Effector memory CD4-positive, alpha-beta T cell (primary cell): ENCODE results near the gene NTN3.

Experiments
- DNase-seq, 3 donors: peaks; one replicate each; pipeline ENCODE4 v3.0.0-alpha.2; 2020
- H3K27ac ChIP-seq: 2 replicates; pipeline ENCODE4 v1.7.0; 2013; ENCODE audit warnings: mild to moderate bottlenecking, low read length, moderate library complexity; ENCODE audit not compliant: insufficient read depth, poor library complexity, severe bottlenecking
- H3K27me3 ChIP-seq: replicated peaks from 2 replicates; pipeline ENCODE4 v1.7.0; 2013; ENCODE audit warnings: mild to moderate bottlenecking, low read length; ENCODE audit not compliant: insufficient read depth, control insufficient read depth, poor library complexity, severe bottlenecking
- H3K36me3 ChIP-seq: 2 replicates; pipeline ENCODE4 v1.7.0; 2013; ENCODE audit warnings: mild to moderate bottlenecking, low read length, moderate library complexity; ENCODE audit not compliant: control insufficient read depth, insufficient read depth
- H3K4me1 ChIP-seq: 2 replicates; pipeline ENCODE4 v1.7.0; 2013; ENCODE audit warnings: low read length, mild to moderate bottlenecking; ENCODE audit not compliant: control insufficient read depth, insufficient read depth, poor library complexity, severe bottlenecking
- H3K4me3 ChIP-seq: 2 replicates; pipeline ENCODE4 v1.7.0; 2013; ENCODE audit warnings: low read length, low read depth, mild to moderate bottlenecking; ENCODE audit not compliant: insufficient read depth, poor library complexity, severe bottlenecking
- H3K9me3 ChIP-seq: 2 replicates; pipeline ENCODE4 v1.7.0; 2013; ENCODE audit warnings: mild to moderate bottlenecking, low read length, moderate library complexity; ENCODE audit not compliant: control insufficient read depth
- total RNA-seq, 3 donors: gene quantifications; one replicate each; lab custom pipeline; 2026; lab: John Stamatoyannopoulos, UW

The NTN3 gene
- 0 reads per million in 3 donors for total RNA-seq

DNA sequence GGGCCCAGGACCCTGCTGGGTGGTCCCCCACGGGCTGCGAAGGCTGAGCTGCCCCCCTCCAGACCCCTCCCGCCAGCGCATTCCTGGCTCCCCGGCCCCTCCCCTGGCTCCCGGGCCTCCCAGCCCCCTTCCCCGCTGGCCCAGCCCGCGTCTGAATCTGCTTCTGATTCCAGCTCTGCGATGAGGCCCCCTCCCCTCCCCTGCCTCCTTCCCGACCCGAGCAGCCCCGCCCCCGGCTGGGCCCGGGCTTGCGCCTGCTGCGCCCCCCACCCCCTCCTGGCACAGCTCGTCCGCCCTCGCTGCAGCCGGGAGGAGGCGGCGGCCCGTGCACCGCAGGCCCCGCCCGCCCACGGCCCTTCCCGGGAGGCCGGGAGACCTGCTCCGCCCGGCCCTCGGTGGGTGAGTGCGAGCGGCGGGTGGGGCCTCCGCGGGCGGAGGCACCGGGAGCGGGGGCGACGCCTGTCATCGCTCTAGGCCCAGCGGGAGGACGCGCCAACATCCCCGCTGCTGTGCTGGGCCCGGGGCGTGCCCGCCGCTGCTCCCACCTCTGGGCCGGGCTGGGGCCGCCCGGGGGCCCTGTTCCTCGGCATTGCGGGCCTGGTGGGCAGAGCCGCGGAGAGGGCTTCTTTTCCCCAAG is at the start of gene NTN3:
Gene NTN3 (plus strand): TSS at position 282 of the 637 bp plus-strand sequence. CDS start 405 bp downstream, outside the sequence.
- Histone ChIP-seq H3K4me1 (peaks cover 45% of the 10 kb centered on the region), H3K36me3 (no peaks in the 10 kb centered on the region), H3K27ac (no peak within 1 kb of the TSS), H3K4me3 (no peak within 1 kb of the TSS), H3K9me3 (no peaks in the 10 kb centered on the region), H3K27me3 (peaks cover 47% of the 10 kb centered on the region)
- no peak for DNase-seq

DNA sequence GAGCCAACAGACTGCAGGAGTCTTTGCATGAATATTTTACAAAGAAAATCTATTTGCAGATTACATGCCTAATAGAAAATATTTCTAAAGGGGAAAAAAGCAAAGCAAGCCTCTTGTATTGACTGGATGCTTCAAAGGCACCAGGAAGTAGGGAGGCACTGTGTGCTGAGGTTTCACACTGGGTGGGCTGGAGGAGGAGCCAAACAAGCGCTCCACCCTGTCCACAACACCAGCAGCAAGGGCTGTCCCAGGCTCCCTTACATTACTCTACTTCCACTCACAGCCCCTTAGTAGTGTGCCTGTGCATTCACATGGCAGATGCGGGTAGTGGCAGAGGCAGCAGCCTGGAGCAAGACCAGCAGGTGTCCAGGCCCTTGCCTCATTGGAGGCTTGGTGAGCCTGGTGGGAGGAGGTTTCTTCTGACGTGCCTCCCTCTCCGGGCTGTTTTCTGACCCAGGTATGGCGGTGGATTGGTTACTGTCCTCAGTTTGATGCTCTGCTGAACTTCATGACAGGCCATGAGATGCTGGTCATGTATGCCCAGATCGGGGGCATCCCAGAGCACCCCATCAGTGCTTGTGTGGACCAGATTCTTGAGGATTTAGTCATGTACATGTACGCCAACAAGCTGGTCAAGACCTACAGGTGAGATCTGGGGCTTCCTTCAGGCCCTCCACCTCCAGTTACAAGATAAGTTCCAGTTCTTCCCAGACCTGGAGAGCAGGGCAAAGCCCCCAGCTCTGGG is 48.8 kb upstream of the NTN3 start:
- Histone ChIP-seq H3K4me1 (no peaks in the 10 kb centered on the region), H3K27ac (no peak overlapping the region)
- DNase-seq: no peak

DNA sequence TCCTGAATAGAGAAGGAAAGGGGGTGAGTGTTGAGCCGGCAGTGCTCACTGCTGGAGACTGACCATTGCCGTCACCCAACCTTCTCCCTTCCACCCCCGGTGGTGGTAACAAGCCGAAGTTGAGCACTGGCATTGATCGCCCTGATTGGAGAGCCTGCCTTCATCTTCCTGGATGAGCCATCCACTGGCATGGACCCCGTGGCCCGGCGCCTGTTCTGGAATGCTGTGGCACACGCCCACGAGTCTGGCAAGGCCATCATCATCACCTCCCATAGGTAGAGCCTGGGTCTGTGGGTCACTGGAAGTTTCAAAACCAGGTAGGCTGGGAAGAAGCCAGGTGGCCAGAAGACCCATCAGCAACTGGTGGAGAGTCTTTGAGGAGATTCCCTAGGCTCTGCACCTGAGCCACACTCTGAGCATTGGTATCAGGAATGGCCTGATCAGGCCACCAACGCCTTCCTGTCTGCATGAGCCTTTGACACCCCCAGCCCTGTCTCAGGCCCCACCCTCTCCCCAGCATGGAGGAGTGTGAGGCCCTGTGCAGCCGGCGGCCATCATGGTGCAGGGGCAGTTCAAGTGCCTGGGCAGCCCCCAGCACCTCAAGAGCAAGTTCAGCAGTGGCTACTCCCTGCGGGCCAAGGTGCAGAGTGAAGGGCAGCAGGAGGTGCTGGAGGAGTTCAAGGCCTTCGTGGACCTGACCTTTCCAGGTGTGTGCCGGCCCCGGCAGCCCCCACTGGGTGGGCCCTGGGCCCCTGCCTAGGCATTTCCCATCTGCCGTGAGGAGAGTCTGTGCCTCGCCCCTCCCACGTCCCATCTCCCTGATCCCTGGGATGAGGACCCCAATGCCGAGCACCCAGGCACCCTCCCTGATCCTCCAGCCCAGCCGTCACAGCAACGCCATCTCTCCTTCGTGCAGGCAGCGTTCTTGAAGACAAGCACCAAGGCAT is 46.8 kb upstream of the NTN3 start:
- Histone ChIP-seq H3K9me3 (no peaks in the 10 kb centered on the region), H3K36me3 (no peaks in the 10 kb centered on the region), H3K4me1 (no peaks in the 10 kb centered on the region), H3K27me3 (no peaks in the 10 kb centered on the region), H3K4me3 (no peak overlapping the region), H3K27ac (no peak overlapping the region)
- DNase-seq: no peak

More for the DNA sequence above, 48.8 kb upstream of the NTN3 start:
- Histone ChIP-seq H3K27me3 (no peaks in the 10 kb centered on the region), H3K36me3 (no peaks in the 10 kb centered on the region), H3K9me3 (no peaks in the 10 kb centered on the region), H3K4me3 (no peak overlapping the region)

DNA sequence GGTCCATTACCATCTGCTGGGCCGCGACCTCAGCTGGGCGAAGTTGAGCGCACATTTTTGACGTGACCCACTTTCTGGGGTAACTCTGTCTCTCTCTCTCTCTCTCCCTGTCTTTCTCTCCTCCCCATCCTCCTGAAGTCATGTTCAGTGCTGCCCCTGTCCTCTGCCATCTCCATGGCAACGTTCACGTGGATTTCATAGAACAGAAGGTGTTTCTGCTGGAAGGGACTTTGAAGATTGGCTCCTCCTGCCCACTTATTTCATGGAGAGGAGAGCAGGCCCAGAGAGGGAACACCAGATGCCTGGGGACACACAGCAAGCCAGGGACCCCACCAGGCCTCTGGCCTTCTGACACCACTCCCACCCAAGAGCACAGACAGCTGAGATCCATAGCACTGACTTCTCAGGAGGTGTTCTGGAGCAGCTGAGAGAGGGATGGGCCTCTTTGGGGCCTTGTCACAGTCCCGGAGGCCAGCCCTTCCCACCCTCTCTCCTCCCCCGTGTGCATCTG is 46.0 kb upstream of the NTN3 start:
- H3K4me3 ChIP-seq: no peak overlapping the region
- DNase-seq: no peak
- no peak overlapping the region for H3K27ac ChIP-seq
- H3K36me3 ChIP-seq: no peaks in the 10 kb centered on the region
- no peaks in the 10 kb centered on the region for H3K9me3 ChIP-seq
- H3K4me1 ChIP-seq: peaks cover 5% of the 10 kb centered on the region
- H3K27me3 ChIP-seq: no peaks in the 10 kb centered on the region

DNA sequence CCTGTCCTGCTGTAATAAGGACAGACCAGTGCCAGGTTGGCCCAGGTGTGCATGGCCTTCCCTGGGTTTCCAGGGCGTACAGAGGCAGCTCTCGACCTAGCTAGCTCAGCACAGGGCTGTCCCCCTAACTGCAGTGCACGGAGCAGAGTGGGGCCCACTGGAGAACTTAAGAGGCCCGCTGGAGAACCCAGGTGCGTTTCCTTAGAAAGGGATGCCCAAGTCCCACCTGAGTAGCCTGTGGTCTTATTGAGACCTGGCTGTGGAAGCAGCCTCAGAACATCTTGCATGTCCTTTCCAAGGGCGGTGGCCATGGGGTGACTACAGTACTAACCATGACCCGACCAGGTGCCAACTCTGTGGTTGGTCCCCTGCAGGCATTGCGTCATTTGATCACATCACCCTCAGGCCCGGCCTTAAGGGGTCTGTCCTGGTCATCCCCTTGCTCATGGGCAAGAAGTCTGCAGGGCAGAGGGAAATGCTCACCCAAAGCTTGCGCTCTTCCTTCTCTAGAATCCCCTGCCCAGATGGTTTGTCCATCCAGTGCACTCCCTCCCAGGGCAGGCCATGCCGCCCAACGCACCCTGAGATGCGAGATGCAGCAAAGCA is 45.2 kb upstream of the NTN3 start:
- peaks cover 9% of the 10 kb centered on the region for H3K4me1 ChIP-seq
- no peaks in the 10 kb centered on the region for H3K9me3 ChIP-seq
- H3K27ac ChIP-seq: no peak overlapping the region
- DNase-seq: no peak
- H3K27me3 ChIP-seq: no peaks in the 10 kb centered on the region
- no peaks in the 10 kb centered on the region for H3K36me3 ChIP-seq
- H3K4me3 ChIP-seq: no peak overlapping the region

DNA sequence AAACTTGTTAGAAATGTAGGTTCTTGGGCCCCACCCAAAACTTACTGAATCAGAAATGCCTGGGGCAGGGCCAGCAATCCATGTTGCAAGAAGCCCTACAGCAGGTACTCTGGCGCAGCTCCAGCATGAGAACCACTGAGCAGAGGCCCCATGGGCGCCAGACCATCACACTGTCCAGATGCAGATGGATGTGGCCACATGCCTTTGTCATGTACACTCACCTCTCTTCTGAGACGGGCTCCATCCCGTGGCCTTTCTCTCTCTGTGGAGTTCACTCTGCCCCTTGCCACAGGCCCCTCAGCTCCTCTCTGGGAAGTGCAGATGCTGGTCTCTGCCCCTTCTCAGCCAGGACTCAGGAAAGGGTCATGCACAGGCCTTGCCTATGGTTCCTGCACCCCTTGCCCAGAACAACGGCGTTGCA is 44.1 kb upstream of the NTN3 start:
- Histone ChIP-seq H3K4me3 (no peak overlapping the region), H3K27me3 (no peaks in the 10 kb centered on the region), H3K36me3 (no peaks in the 10 kb centered on the region), H3K4me1 (peaks cover 9% of the 10 kb centered on the region), H3K27ac (no peak overlapping the region), H3K9me3 (no peaks in the 10 kb centered on the region)
- DNase-seq: no peak

DNA sequence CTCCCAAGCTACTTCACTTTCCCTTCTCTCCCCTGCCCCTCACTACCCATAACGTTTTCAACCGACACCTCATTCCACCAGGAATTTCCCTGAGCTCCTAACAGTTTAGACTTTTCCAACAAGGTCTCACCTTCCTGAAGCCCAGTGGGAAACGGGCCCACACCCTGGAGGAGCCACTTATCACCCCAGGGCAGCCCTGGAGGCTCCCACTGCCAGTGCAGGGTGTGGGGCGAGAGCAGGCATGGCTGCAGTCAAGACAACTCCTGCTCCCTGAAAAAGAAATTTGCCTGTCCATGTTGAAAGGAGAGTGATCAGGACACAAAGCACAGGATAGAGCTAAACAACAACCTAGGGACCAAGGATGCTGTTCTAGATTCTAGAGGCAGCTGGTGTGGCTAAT is 43.6 kb upstream of the NTN3 start:
- Histone ChIP-seq H3K4me1 (peaks cover 9% of the 10 kb centered on the region), H3K9me3 (no peaks in the 10 kb centered on the region), H3K36me3 (no peaks in the 10 kb centered on the region), H3K4me3 (no peak overlapping the region), H3K27me3 (no peaks in the 10 kb centered on the region), H3K27ac (no peak overlapping the region)
- no peak for DNase-seq

DNA sequence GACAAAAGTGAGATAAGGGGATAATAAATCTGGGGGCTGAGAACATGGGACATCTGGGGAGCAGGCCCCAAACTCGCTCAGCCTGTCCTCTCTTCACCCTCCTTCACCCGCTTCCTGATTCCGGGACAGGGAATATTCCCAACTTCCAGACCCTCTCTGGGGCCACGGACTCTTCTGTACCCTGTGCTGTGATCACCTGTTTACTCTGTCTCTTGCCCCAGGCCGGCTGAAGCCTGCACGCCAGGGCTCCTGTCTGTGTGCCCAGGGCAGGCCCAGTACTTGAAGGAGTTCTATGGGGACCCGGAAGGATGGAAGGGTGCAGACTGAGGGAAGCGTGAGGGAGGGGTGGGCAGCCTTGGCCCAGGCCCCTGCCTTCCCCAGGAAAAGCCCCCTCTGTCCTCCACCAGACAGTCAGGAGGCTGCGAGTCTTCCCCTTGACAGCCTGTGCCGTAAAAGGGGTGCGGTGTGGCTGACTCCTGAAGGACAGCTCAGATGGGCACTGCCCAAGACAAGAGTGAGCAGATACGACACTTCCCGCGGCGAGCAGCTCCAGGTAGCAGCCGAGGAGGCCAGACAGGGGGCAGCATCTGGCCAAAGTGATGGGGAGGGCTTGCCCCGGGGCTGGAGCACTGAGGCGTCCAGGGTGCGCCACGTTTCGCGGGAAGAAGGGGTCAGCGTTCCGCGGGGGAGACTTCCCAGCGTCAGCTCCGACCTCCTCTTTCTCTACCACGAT is 42.9 kb upstream of the NTN3 start:
- H3K9me3 ChIP-seq: no peaks in the 10 kb centered on the region
- peaks cover 9% of the 10 kb centered on the region for H3K4me1 ChIP-seq
- H3K4me3 ChIP-seq: peak overlapping the region; percentile 85
- H3K36me3 ChIP-seq: no peaks in the 10 kb centered on the region
- H3K27me3 ChIP-seq: no peaks in the 10 kb centered on the region
- no peak for DNase-seq
- peak overlapping the region; percentile 42 for H3K27ac ChIP-seq

DNA sequence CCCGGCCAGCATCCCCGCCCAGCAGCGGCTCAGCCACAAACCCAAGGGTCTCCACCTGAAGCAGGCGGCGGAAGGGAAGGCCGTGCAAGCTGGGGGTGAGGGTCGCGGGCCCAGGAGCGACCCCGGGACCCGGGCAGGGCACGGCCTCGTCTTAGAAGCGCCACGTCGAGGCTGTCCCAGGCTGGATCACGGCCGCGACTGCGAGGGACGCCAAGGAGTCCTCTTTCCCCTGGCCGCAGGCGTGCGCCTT is 42.4 kb upstream of the NTN3 start:
- Histone ChIP-seq H3K4me3 (peak overlapping the region; percentile 85), H3K9me3 (no peaks in the 10 kb centered on the region), H3K36me3 (no peaks in the 10 kb centered on the region), H3K27me3 (no peaks in the 10 kb centered on the region), H3K27ac (peak overlapping the region; percentile 42), H3K4me1 (peaks cover 9% of the 10 kb centered on the region)
- no peak for DNase-seq
